ENCODE data around the gene OTOG. TPM values are rescaled to one million over a fixed set of nuclear protein-coding genes. Genes with fewer than 3 reads are reported as not detected.

Gene OTOG
- total RNA-seq, 1 donor from 2014 or later = not detected

DNA sequence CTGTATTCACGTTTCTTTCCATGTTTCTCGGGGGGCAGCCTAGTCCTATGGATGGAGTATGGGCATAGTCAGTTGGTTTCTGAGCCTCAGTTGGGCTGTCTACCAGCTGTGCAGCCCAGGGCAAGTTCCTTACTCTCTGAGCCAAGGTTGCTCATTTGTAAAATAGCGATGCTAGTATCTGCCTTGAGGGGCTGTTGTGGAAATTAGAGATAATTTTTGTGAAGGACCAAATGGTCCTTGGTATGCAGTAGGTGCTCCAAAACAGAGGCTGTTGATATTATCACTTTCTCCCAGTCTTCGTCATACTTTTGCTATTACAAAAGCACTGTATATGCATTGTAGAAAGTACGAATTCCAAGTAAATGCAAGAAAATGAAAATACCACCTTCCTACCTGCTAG, 89.7 kb downstream of the OTOG start:
- Histone ChIP-seq H3K9me3 (replicated peaks) (no peaks in the 10 kb centered on the region), H3K36me3 (no peaks in the 10 kb centered on the region), H3K27ac (replicated peaks) (no peak overlapping the region), H3K27me3 (ENCODE audit: low read depth) (peaks cover 9% of the 10 kb centered on the region), H3K4me3 (no peak overlapping the region), H3K4me1 (no peaks in the 10 kb centered on the region)
- no peak for DNase-seq
- TF ChIP-seq, protein P1, sequence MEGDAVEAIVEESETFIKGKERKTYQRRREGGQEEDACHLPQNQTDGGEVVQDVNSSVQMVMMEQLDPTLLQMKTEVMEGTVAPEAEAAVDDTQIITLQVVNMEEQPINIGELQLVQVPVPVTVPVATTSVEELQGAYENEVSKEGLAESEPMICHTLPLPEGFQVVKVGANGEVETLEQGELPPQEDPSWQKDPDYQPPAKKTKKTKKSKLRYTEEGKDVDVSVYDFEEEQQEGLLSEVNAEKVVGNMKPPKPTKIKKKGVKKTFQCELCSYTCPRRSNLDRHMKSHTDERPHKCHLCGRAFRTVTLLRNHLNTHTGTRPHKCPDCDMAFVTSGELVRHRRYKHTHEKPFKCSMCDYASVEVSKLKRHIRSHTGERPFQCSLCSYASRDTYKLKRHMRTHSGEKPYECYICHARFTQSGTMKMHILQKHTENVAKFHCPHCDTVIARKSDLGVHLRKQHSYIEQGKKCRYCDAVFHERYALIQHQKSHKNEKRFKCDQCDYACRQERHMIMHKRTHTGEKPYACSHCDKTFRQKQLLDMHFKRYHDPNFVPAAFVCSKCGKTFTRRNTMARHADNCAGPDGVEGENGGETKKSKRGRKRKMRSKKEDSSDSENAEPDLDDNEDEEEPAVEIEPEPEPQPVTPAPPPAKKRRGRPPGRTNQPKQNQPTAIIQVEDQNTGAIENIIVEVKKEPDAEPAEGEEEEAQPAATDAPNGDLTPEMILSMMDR (IDR thresholded peaks at IDR 0.05; ENCODE audit: borderline replicate concordance) = no peak
- intact Hi-C loops (cut with micrococcal nuclease) = no loop called here

DNA sequence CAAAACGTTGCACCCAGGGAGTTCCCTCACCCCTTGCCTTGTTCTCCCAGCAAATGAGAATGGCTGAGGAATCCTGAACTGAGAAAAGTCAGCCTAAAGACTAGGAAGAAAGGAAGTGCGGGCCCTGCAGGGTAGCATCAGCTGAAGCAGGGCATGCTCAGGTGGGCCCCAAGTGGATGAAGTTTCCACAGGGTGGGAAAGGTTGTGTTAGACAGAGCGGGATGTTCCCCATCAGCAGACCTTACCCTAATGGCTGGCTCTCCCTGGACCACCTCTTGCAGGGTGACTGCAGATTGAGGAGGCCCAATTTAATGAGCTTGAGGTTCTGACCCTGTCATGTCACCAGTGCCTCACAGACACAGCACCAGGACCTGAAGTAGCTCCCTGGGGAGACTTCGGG, 90.8 kb downstream of the OTOG start:
- no peak overlapping the region for H3K27ac ChIP-seq (replicated peaks)
- DNase-seq = no peak
- TF ChIP-seq, protein P1 (IDR thresholded peaks at IDR 0.05; ENCODE audit: borderline replicate concordance) = no peak
- H3K27me3 ChIP-seq (ENCODE audit: low read depth) = peaks cover 9% of the 10 kb centered on the region
- H3K4me1 ChIP-seq = no peaks in the 10 kb centered on the region
- intact Hi-C loops (cut with micrococcal nuclease) = no loop called here
- H3K36me3 ChIP-seq = no peaks in the 10 kb centered on the region
- no peaks in the 10 kb centered on the region for H3K9me3 ChIP-seq (replicated peaks)
- H3K4me3 ChIP-seq = no peak overlapping the region

DNA sequence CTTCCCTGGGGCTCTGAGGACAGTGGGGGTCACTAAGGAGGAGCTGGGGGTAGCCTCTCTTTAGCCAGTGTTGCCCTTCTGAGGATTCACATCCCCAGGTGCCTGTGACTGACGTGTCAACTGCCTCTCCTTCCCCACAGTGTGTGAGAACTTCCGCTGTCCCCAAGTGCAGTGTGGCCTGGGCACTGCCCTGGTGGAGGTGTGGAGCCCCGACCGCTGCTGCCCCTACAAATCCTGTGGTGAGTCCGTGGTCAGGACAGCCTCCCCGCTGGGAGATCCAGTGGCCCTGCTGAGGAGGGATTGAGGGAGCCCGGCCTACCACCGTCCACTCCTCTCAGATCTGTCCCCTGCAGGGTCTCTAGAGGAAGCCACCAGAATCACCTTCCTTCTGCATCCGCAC, 91.3 kb downstream of the OTOG start:
- TF ChIP-seq, protein P1 (IDR thresholded peaks at IDR 0.05; ENCODE audit: borderline replicate concordance) = no peak
- intact Hi-C loops (cut with micrococcal nuclease) = no loop called here
- H3K9me3 ChIP-seq (replicated peaks) = no peaks in the 10 kb centered on the region

DNA sequence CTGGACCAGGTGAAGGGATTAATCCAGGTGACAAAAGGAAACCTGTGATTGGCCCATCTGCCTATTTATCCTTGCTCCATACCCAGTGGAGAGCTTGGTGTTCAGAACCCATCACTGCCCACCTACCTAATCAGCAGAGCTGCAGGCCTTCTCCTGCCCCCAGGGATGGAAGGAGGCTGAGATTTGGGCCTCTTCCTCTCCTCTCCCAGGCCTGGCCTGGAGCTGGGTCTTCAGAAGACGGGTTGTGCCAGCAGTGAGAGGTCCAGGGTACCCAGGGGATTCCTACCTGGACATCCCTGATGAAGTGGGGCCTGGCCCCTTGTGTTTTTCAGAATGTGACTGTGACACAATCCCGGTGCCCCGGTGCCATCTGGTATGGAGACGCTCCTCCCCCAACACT, 92.0 kb downstream of the OTOG start:
- Histone ChIP-seq H3K4me1 (no peaks in the 10 kb centered on the region), H3K27me3 (ENCODE audit: low read depth) (peaks cover 9% of the 10 kb centered on the region), H3K36me3 (no peaks in the 10 kb centered on the region), H3K27ac (replicated peaks) (no peak overlapping the region), H3K4me3 (no peak overlapping the region), H3K9me3 (replicated peaks) (no peaks in the 10 kb centered on the region)
- intact Hi-C loops (cut with micrococcal nuclease) = no loop called here
- TF ChIP-seq, protein P1 (IDR thresholded peaks at IDR 0.05; ENCODE audit: borderline replicate concordance) = no peak
- DNase-seq = no peak

More for the DNA sequence above, 91.3 kb downstream of the OTOG start:
- Histone ChIP-seq H3K27me3 (ENCODE audit: low read depth) (peaks cover 9% of the 10 kb centered on the region), H3K4me3 (no peak overlapping the region), H3K36me3 (no peaks in the 10 kb centered on the region), H3K4me1 (no peaks in the 10 kb centered on the region), H3K27ac (replicated peaks) (no peak overlapping the region)
- no peak for DNase-seq

DNA sequence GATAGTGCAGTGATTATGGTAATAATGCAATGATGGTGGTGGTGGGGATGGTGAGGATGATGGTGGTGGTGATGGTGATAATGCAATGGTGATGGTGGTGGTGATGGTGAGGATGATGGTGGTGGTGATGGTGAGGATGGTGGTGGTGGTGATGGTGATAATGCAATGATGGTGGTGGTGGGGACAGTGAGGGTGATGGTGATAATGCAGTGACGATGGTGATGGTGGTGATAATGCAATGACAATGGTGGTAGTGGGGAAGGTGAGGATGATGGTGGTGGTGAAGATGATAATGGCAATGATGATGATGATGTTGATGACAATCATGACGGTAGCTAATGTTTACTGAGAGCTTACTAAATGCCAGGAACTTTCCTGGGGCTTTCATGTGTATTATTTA, 92.7 kb downstream of the OTOG start:
- H3K4me1 ChIP-seq = no peaks in the 10 kb centered on the region
- DNase-seq = no peak
- no peaks in the 10 kb centered on the region for H3K9me3 ChIP-seq (replicated peaks)
- H3K27me3 ChIP-seq (ENCODE audit: low read depth) = peaks cover 9% of the 10 kb centered on the region
- no peak overlapping the region for H3K27ac ChIP-seq (replicated peaks)
- H3K36me3 ChIP-seq = no peaks in the 10 kb centered on the region
- H3K4me3 ChIP-seq = no peak overlapping the region
- intact Hi-C loops (cut with micrococcal nuclease) = no loop called here
- TF ChIP-seq, protein P1 (IDR thresholded peaks at IDR 0.05; ENCODE audit: borderline replicate concordance) = no peak

Measured in left ventricle myocardium inferior (tissue), 1 donor.